Measurements from ENCODE around the gene CYP21A2.

Gene CYP21A2

GRCh38 chr6:32076321-32076809 lies 38.1 kb downstream of the CYP21A2 start:
- Histone ChIP-seq H3K27ac (ENCODE audit: low read length) (no peak overlapping the region), H3K79me2 (ENCODE audit: low read length) (no peaks in the 10 kb centered on the region), H3K4me2 (ENCODE audit: low read length) (no peak overlapping the region), H3K36me3 (replicated peaks; ENCODE audit: low read depth, low read length) (no peaks in the 10 kb centered on the region), H4K20me1 (ENCODE audit: insufficient read depth, low read length) (no peaks in the 10 kb centered on the region), H3K27me3 (ENCODE audit: low read depth, low read length) (peaks cover 21% of the 10 kb centered on the region), H3K9me3 (ENCODE audit: insufficient read depth, low read length) (no peaks in the 10 kb centered on the region), H2AFZ (ENCODE audit: low read depth, low read length) (no peak overlapping the region), H3K9ac (ENCODE audit: low read length) (no peak overlapping the region), H3K4me1 (ENCODE audit: low read length) (no peaks in the 10 kb centered on the region), H3K4me3 (ENCODE audit: low read length) (no peak overlapping the region)
- TF ChIP-seq EZH2phosphoT487 (IDR thresholded peaks at IDR 0.05; ENCODE audit: low read depth) (no peak), CTCF (IDR thresholded peaks at IDR 0.05; ENCODE audit: low read depth, low read length) (no peak)

GRCh38 chr6:32079566-32080290 lies 41.5 kb downstream of the CYP21A2 start:
- no peak overlapping the region for H3K9ac ChIP-seq (ENCODE audit: low read length)
- TF ChIP-seq CTCF (IDR thresholded peaks at IDR 0.05; ENCODE audit: low read depth, low read length) (no peak), EZH2phosphoT487 (IDR thresholded peaks at IDR 0.05; ENCODE audit: low read depth) (no peak)
- H3K27ac ChIP-seq (ENCODE audit: low read length), result no peak overlapping the region
- no peak overlapping the region for H3K4me2 ChIP-seq (ENCODE audit: low read length)
- H3K79me2 ChIP-seq (ENCODE audit: low read length), result no peaks in the 10 kb centered on the region
- no peaks in the 10 kb centered on the region for H4K20me1 ChIP-seq (ENCODE audit: insufficient read depth, low read length)
- H3K36me3 ChIP-seq (replicated peaks; ENCODE audit: low read depth, low read length), result no peaks in the 10 kb centered on the region
- no peak overlapping the region for H2AFZ ChIP-seq (ENCODE audit: low read depth, low read length)
- no peaks in the 10 kb centered on the region for H3K9me3 ChIP-seq (ENCODE audit: insufficient read depth, low read length)
- no peaks in the 10 kb centered on the region for H3K4me1 ChIP-seq (ENCODE audit: low read length)
- peaks cover 50% of the 10 kb centered on the region for H3K27me3 ChIP-seq (ENCODE audit: low read depth, low read length)
- no peak overlapping the region for H3K4me3 ChIP-seq (ENCODE audit: low read length)

GRCh38 chr6:32081168-32081990 lies 43.2 kb downstream of the CYP21A2 start:
- Histone ChIP-seq H2AFZ (ENCODE audit: low read depth, low read length) (no peak overlapping the region), H3K79me2 (ENCODE audit: low read length) (no peaks in the 10 kb centered on the region), H3K4me3 (ENCODE audit: low read length) (no peak overlapping the region), H3K9ac (ENCODE audit: low read length) (no peak overlapping the region), H4K20me1 (ENCODE audit: insufficient read depth, low read length) (peaks cover 3% of the 10 kb centered on the region; the same call in 1 of the 2 replicates), H3K36me3 (replicated peaks; ENCODE audit: low read depth, low read length) (no peaks in the 10 kb centered on the region), H3K4me1 (ENCODE audit: low read length) (peaks cover 6% of the 10 kb centered on the region), H3K27ac (ENCODE audit: low read length) (no peak overlapping the region), H3K4me2 (ENCODE audit: low read length) (no peak overlapping the region), H3K9me3 (ENCODE audit: insufficient read depth, low read length) (no peaks in the 10 kb centered on the region), H3K27me3 (ENCODE audit: low read depth, low read length) (peaks cover 59% of the 10 kb centered on the region)
- TF ChIP-seq CTCF (IDR thresholded peaks at IDR 0.05; ENCODE audit: low read depth, low read length) (no peak), EZH2phosphoT487 (IDR thresholded peaks at IDR 0.05; ENCODE audit: low read depth) (no peak)

- H2AFZ ChIP-seq (ENCODE audit: low read depth, low read length), result no peak overlapping the region
- H3K9me3 ChIP-seq (ENCODE audit: insufficient read depth, low read length), result no peaks in the 10 kb centered on the region
- H3K27ac ChIP-seq (ENCODE audit: low read length), result no peak overlapping the region
- peaks cover 3% of the 10 kb centered on the region; the same call in 1 of the 2 replicates for H4K20me1 ChIP-seq (ENCODE audit: insufficient read depth, low read length)
- no peak overlapping the region for H3K9ac ChIP-seq (ENCODE audit: low read length)
- H3K79me2 ChIP-seq (ENCODE audit: low read length), result no peaks in the 10 kb centered on the region
- H3K4me1 ChIP-seq (ENCODE audit: low read length), result peaks cover 15% of the 10 kb centered on the region
- no peak for TF ChIP-seq CTCF (IDR thresholded peaks at IDR 0.05; ENCODE audit: low read depth, low read length)
- TF ChIP-seq EZH2phosphoT487 (IDR thresholded peaks at IDR 0.05; ENCODE audit: low read depth), result no peak
- H3K4me2 ChIP-seq (ENCODE audit: low read length), result no peak overlapping the region
- H3K27me3 ChIP-seq (ENCODE audit: low read depth, low read length), result peaks cover 56% of the 10 kb centered on the region
- H3K36me3 ChIP-seq (replicated peaks; ENCODE audit: low read depth, low read length), result no peaks in the 10 kb centered on the region
- no peak overlapping the region for H3K4me3 ChIP-seq (ENCODE audit: low read length)
Observed at GRCh38 chr6:32082478-32082877, 44.3 kb downstream of the CYP21A2 start.

All from OCI-LY3 (cell line).